Mucosa of descending colon (tissue), 3 donors: ENCODE results near the gene EFCAB8. TPM values are rescaled to one million over a fixed set of nuclear protein-coding genes. Genes with fewer than 3 reads are reported as not detected.

ENCODE experiments used
- ATAC-seq: fragments of 200-7000 bp; cut with Tn5 transposase; one replicate; pipeline ENCODE4 v1.9.1; 2020; ENCODE audit warnings: mild to moderate bottlenecking, moderate library complexity
- DNase-seq, 3 donors: peaks; one replicate each; pipeline ENCODE4 v3.0.0-alpha.2; 2020
- H3K36me3 ChIP-seq: fragments of 200-600 bp; one replicate; pipeline ENCODE4 v1.8.0; 2021; ENCODE audit warnings: low read depth, mild to moderate bottlenecking
- H3K4me1 ChIP-seq: fragments of 200-600 bp; one replicate; pipeline ENCODE4 v1.8.0; 2021; ENCODE audit warnings: low read depth, mild to moderate bottlenecking
- H3K4me3 ChIP-seq: fragments of 200-600 bp; one replicate; pipeline ENCODE4 v1.8.0; 2021; ENCODE audit warnings: mild to moderate bottlenecking
- H3K9me3 ChIP-seq: fragments of 200-600 bp; one replicate; pipeline ENCODE4 v1.8.0; 2021; ENCODE audit warnings: mild to moderate bottlenecking
- CTCF ChIP-seq: fragments of 200-600 bp; IDR thresholded peaks from one replicate; pipeline ENCODE4 v1.8.0; 2022; ENCODE audit warnings: antibody characterized with exemption, mild to moderate bottlenecking
- intact Hi-C, 2 donors: fragments of 100-400 bp; cut with DNase I in 1 of 2; cut with micrococcal nuclease in 1 of 2; formaldehyde crosslinking; loops; one replicate each; pipeline versions ENCODE4 v1.11.0 to v1.11.1; 2022; cut with DNase I, micrococcal nuclease
- total RNA-seq, 3 donors: library from RNA; stranded (reverse); fragmentation: NEBNext Ultra II Directional in 2 of 3; extraction: Animal tissue kit (Norgen Biotek cat#: 25700) in 2 of 3; gene quantifications; one replicate each; pipeline versions ENCODE4 v1.2.1 to v1.2.4, GENCODE V29; 2021 to 2023
- donor health status: DM: no; HTN: no; CAD: no; lungs with moderate emphysema.
- donor health status: DM: no; HTN: no; CAD: no.
- donor health status: DM: no; HTN: yes; CAD: no.

EFCAB8 gene
- total RNA-seq, 3 donors from 2014 or later, result 0.17 to 0.66 TPM; not detected in 1

GRCh38 chr20:32968478-32969241 is 109.9 kb downstream of the EFCAB8 start:
- peaks cover 2% of the 10 kb centered on the region for H3K4me1 ChIP-seq
- intact Hi-C loops, result no loop called here
- no peak for DNase-seq

GRCh38 chr20:32969356-32970114 is 110.8 kb downstream of the EFCAB8 start:
- DNase-seq (no peak), ATAC-seq (no peak)
- intact Hi-C loops, result no loop called here
- Histone ChIP-seq H3K9me3 (no peaks in the 10 kb centered on the region), H3K4me3 (no peak overlapping the region), H3K36me3 (no peaks in the 10 kb centered on the region), H3K4me1 (peaks cover 2% of the 10 kb centered on the region)
- TF ChIP-seq CTCF, result no peak

More at GRCh38 chr20:32968478-32969241, 109.9 kb downstream of the EFCAB8 start:
- Histone ChIP-seq H3K36me3 (no peaks in the 10 kb centered on the region), H3K9me3 (no peaks in the 10 kb centered on the region), H3K4me3 (no peak overlapping the region)
- no peak for ATAC-seq
- no peak for TF ChIP-seq CTCF

- DNase-seq (no peak), ATAC-seq (no peak)
- peaks cover 2% of the 10 kb centered on the region for H3K4me1 ChIP-seq
- H3K36me3 ChIP-seq, result no peaks in the 10 kb centered on the region
- no peak overlapping the region for H3K4me3 ChIP-seq
- no peak for TF ChIP-seq CTCF
- H3K9me3 ChIP-seq, result no peaks in the 10 kb centered on the region
- intact Hi-C loops, result no loop called here
These were observed 111.6 kb downstream of the EFCAB8 start for GRCh38 chr20:32970115-32970972.

- intact Hi-C loops, result no loop called here
- no peak for TF ChIP-seq CTCF
- H3K4me3 ChIP-seq, result no peak overlapping the region
- peaks cover 2% of the 10 kb centered on the region for H3K4me1 ChIP-seq
- no peak for ATAC-seq
- DNase-seq, result no peak
- H3K36me3 ChIP-seq, result no peaks in the 10 kb centered on the region
- no peaks in the 10 kb centered on the region for H3K9me3 ChIP-seq
These were observed 112.2 kb downstream of the EFCAB8 start for GRCh38 chr20:32970973-32971300.

- DNase-seq (no peak), ATAC-seq (peak; percentile 29)
- intact Hi-C loops, result no loop called here
- Histone ChIP-seq H3K4me3 (no peak overlapping the region), H3K4me1 (peaks cover 2% of the 10 kb centered on the region), H3K36me3 (no peaks in the 10 kb centered on the region), H3K9me3 (no peaks in the 10 kb centered on the region)
- no peak for TF ChIP-seq CTCF
These were observed 113.0 kb downstream of the EFCAB8 start for GRCh38 chr20:32971703-32972161.
